Measurements from ENCODE around the gene SERPINE1.
A peak's percentile ranks its signal among the peaks of the same experiment; 100 is the strongest.

SERPINE1 gene

DNA sequence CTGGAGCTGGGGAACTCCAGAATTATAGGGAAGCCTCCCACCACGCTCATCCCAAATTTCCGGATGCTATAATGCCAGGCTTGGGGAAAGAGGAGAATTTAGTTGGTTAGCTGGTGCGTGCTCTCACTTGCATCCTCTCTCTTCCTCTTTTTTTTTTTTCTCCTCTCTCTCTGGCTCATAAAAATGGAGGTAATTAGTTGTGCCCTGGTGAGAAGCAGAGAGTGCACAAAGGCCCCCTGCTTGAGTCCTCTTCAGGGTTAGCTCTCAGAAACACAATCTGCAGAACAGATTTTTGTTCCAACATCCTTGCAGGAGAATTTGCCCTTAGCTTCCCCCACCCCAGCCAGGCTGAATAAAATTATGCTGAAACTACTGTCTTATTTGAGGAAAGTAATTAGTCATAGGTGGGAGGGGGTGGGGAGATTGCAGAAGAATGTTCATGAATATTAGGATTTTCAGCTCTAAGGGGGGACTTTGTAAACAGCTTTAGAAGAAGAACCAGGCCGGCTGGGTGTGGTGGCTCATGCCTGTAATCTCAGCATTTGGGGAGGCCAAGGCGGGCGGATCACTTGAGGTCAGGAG is 7.6 kb downstream of the SERPINE1 start:
- no CpG with 5 or more reads among the region's 6 CpGs for WGBS (ENCODE audit: insufficient coverage, insufficient read length)
- Histone ChIP-seq H3K27ac (ENCODE audit: low read length) (no peak overlapping the region), H3K36me3 (ENCODE audit: control insufficient read depth, insufficient read depth, low read length) (no peaks in the 10 kb centered on the region), H3K9me3 (ENCODE audit: control insufficient read depth, insufficient read depth, low read length) (no peaks in the 10 kb centered on the region), H3K4me1 (ENCODE audit: control insufficient read depth, insufficient read depth, low read length) (peaks cover 1% of the 10 kb centered on the region; the same call in 1 of the 2 replicates), H3K27me3 (ENCODE audit: control insufficient read depth, insufficient read depth, low read length) (no peaks in the 10 kb centered on the region), H3K4me3 (ENCODE audit: low read length) (no peak overlapping the region)
- DNase-seq (ENCODE audit: low read depth, low spot score) = no peak

DNA sequence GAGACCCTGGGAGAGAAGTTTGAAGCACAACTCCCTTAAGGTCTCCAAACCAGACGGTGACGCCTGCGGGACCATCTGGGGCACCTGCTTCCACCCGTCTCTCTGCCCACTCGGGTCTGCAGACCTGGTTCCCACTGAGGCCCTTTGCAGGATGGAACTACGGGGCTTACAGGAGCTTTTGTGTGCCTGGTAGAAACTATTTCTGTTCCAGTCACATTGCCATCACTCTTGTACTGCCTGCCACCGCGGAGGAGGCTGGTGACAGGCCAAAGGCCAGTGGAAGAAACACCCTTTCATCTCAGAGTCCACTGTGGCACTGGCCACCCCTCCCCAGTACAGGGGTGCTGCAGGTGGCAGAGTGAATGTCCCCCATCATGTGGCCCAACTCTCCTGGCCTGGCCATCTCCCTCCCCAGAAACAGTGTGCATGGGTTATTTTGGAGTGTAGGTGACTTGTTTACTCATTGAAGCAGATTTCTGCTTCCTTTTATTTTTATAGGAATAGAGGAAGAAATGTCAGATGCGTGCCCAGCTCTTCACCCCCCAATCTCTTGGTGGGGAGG is 10.8 kb downstream of the SERPINE1 start:
- H3K36me3 ChIP-seq (ENCODE audit: control insufficient read depth, insufficient read depth, low read length) = no peaks in the 10 kb centered on the region
- no CpG with 5 or more reads among the region's 9 CpGs for WGBS (ENCODE audit: insufficient coverage, insufficient read length)
- DNase-seq (ENCODE audit: low read depth, low spot score) = no peak
- H3K4me3 ChIP-seq (ENCODE audit: low read length) = no peak overlapping the region
- H3K27ac ChIP-seq (ENCODE audit: low read length) = no peak overlapping the region
- no peaks in the 10 kb centered on the region for H3K27me3 ChIP-seq (ENCODE audit: control insufficient read depth, insufficient read depth, low read length)
- H3K9me3 ChIP-seq (ENCODE audit: control insufficient read depth, insufficient read depth, low read length) = no peaks in the 10 kb centered on the region
- peaks cover 1% of the 10 kb centered on the region; the same call in 1 of the 2 replicates for H3K4me1 ChIP-seq (ENCODE audit: control insufficient read depth, insufficient read depth, low read length)

DNA sequence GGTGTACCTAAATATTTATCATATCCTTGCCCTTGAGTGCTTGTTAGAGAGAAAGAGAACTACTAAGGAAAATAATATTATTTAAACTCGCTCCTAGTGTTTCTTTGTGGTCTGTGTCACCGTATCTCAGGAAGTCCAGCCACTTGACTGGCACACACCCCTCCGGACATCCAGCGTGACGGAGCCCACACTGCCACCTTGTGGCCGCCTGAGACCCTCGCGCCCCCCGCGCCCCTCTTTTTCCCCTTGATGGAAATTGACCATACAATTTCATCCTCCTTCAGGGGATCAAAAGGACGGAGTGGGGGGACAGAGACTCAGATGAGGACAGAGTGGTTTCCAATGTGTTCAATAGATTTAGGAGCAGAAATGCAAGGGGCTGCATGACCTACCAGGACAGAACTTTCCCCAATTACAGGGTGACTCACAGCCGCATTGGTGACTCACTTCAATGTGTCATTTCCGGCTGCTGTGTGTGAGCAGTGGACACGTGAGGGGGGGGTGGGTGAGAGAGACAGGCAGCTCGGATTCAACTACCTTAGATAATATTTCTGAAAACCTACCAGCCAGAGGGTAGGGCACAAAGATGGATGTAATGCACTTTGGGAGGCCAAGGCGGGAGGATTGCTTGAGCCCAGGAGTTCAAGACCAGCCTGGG is 11.4 kb downstream of the SERPINE1 start:
- no peaks in the 10 kb centered on the region for H3K36me3 ChIP-seq (ENCODE audit: control insufficient read depth, insufficient read depth, low read length)
- no peak overlapping the region for H3K27ac ChIP-seq (ENCODE audit: low read length)
- no CpG with 5 or more reads among the region's 16 CpGs for WGBS (ENCODE audit: insufficient coverage, insufficient read length)
- H3K4me3 ChIP-seq (ENCODE audit: low read length) = no peak overlapping the region
- H3K27me3 ChIP-seq (ENCODE audit: control insufficient read depth, insufficient read depth, low read length) = no peaks in the 10 kb centered on the region
- DNase-seq (ENCODE audit: low read depth, low spot score) = no peak
- H3K9me3 ChIP-seq (ENCODE audit: control insufficient read depth, insufficient read depth, low read length) = no peaks in the 10 kb centered on the region
- H3K4me1 ChIP-seq (ENCODE audit: control insufficient read depth, insufficient read depth, low read length) = peaks cover 1% of the 10 kb centered on the region; the same call in 1 of the 2 replicates

DNA sequence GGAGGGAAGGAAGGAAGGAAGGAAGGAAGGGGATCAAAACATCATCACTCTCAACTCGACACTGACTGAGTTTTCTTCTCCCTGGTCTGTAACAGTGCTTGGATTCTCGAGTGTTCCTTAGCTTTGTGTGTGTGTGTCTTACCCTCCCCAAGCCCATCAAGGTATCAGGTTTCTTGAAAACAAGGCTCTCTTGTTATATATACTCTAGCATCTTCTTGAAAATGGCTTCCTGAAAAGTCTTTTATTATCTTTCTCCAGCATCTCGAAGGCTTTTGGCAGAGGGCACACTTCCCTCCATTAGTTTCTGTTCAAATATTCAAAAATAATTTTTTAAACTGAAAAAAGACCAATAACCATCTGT is 13.4 kb downstream of the SERPINE1 start:
- no CpG with 5 or more reads among the region's 3 CpGs for WGBS (ENCODE audit: insufficient coverage, insufficient read length)
- DNase-seq (ENCODE audit: low read depth, low spot score) = no peak
- H3K27me3 ChIP-seq (ENCODE audit: control insufficient read depth, insufficient read depth, low read length) = no peaks in the 10 kb centered on the region
- H3K4me3 ChIP-seq (ENCODE audit: low read length) = no peak overlapping the region
- no peak overlapping the region for H3K27ac ChIP-seq (ENCODE audit: low read length)
- H3K4me1 ChIP-seq (ENCODE audit: control insufficient read depth, insufficient read depth, low read length) = no peaks in the 10 kb centered on the region
- H3K9me3 ChIP-seq (ENCODE audit: control insufficient read depth, insufficient read depth, low read length) = no peaks in the 10 kb centered on the region
- no peaks in the 10 kb centered on the region for H3K36me3 ChIP-seq (ENCODE audit: control insufficient read depth, insufficient read depth, low read length)

DNA sequence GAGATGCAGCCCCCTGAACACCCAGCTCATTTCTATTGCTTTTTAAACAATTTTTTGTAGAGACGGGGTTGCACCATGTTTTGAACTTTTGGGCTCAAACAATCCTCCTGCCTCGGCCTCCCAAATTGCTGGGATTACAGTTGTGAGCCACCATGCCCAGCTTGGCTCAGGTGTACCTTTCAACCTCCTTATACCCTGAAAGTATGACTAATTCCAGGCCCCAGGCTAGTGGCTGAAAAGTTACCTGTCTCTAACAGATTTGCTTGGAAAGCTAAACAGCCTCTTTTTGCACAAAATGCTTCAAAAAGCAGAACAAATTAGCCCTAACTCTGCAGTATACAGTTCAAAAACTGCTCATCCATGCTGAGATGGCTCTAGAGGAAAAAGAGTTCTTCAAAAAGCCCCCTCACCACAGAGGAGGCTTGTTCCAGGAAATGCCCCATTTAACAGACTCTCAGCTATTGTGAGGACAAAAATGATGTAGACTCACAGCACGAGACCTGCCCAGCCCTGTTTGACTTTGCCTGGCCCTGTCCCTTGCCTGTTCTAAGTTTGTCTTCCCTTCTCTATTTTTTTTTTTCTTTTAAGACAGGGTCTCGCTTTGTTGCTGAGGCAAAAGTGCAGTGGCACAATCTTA is 14.0 kb downstream of the SERPINE1 start:
- DNase-seq (ENCODE audit: low read depth, low spot score) = no peak
- H3K27me3 ChIP-seq (ENCODE audit: control insufficient read depth, insufficient read depth, low read length) = no peaks in the 10 kb centered on the region
- no peak overlapping the region for H3K4me3 ChIP-seq (ENCODE audit: low read length)
- H3K36me3 ChIP-seq (ENCODE audit: control insufficient read depth, insufficient read depth, low read length) = no peaks in the 10 kb centered on the region
- H3K4me1 ChIP-seq (ENCODE audit: control insufficient read depth, insufficient read depth, low read length) = no peaks in the 10 kb centered on the region
- no CpG with 5 or more reads among the region's 4 CpGs for WGBS (ENCODE audit: insufficient coverage, insufficient read length)
- H3K27ac ChIP-seq (ENCODE audit: low read length) = no peak overlapping the region
- no peaks in the 10 kb centered on the region for H3K9me3 ChIP-seq (ENCODE audit: control insufficient read depth, insufficient read depth, low read length)

DNA sequence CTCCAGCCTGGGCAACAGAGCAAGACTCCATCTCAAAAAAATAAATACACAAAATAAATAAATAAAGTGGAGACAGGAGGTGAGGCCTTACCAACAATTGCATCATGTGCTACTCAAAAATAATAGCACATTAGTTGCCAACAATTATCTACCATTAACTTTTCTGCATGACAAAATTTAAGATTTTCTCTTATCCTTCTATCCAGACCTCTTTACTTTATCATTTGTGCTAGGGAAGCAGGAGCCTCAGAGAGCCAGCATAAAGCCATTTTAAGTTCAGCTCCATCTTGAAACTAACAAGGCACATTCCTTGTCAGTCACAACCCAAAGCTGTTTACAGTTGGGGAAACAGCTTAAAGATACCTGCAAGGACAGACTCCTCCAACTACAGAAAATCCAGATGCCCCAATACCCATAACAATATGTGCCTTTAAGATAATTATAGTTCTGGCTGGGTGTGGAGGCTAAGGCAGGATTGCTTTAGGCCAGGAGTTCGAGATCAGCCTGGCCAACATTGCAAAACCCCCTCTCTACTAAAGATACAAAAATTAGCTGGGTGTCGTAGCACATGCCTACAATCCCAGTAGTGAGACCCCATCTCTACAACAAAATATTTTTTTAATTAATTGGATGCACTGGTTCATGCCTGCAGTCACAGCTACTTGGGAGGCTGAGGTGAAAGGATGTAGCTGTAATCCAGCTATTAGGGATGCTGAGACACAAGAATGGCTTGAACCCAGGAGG is 25.2 kb downstream of the SERPINE1 start:
- no peak overlapping the region for H3K27ac ChIP-seq (ENCODE audit: low read length)
- no CpG with 5 or more reads among the region's 2 CpGs for WGBS (ENCODE audit: insufficient coverage, insufficient read length)
- H3K9me3 ChIP-seq (ENCODE audit: control insufficient read depth, insufficient read depth, low read length) = no peaks in the 10 kb centered on the region
- no peak for DNase-seq (ENCODE audit: low read depth, low spot score)
- no peak overlapping the region for H3K4me3 ChIP-seq (ENCODE audit: low read length)
- no peaks in the 10 kb centered on the region for H3K36me3 ChIP-seq (ENCODE audit: control insufficient read depth, insufficient read depth, low read length)
- H3K27me3 ChIP-seq (ENCODE audit: control insufficient read depth, insufficient read depth, low read length) = no peaks in the 10 kb centered on the region
- peaks cover 6% of the 10 kb centered on the region for H3K4me1 ChIP-seq (ENCODE audit: control insufficient read depth, insufficient read depth, low read length)

DNA sequence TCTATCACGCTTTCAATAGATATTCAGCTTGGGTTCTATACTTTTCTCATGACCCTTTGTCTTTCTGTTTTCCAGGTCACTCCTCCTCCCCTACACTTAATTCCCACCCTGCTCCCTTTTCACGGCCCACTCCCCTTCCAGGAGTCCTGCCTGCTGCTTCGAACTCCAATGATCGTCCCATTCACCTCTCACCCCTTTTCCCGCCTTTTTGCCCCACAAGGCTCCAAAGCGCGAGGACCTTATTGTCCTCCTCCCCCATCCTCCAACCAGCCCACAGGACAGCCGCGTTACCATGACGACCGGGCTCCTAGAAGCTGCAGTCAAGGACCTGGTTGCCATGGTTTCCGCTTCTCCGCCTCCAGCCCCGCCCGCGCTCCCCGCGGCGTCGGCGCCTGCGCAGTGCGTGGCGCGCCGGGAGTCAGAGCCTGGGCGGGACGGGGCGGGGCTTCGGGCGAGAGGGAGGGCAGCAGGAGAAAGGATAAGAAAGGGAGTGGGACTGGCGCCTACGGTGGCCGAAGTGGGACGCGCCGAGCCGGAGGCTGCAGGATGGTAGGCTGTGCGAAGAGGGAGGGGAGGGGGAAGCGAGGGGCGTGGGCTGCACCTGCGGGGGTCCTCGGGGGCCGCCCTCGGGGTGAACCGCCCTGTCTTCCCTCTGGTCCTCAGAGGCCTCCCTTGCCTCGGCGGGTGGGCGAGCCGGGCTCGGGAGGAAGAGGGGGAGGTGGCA is 27.2 kb downstream of the SERPINE1 start, which contains the start of gene AP1S1:
AP1S1 (plus strand) TSS at position 508 of the 724 bp plus-strand sequence; CDS start at position 547, 39 bp downstream.
- Histone ChIP-seq H3K9me3 (ENCODE audit: control insufficient read depth, insufficient read depth, low read length) (no peaks in the 10 kb centered on the region), H3K27ac (ENCODE audit: low read length) (no peak within 1 kb of the TSS), H3K4me3 (ENCODE audit: low read length) (peak within 1 kb of the TSS; percentile 74), H3K36me3 (ENCODE audit: control insufficient read depth, insufficient read depth, low read length) (0 out of 2 replicates have a peak, but pooled peaks cover 3% of the 10 kb centered on the region), H3K4me1 (ENCODE audit: control insufficient read depth, insufficient read depth, low read length) (peaks cover 6% of the 10 kb centered on the region), H3K27me3 (ENCODE audit: control insufficient read depth, insufficient read depth, low read length) (no peaks in the 10 kb centered on the region)
- no CpG with 5 or more reads among the region's 51 CpGs for WGBS (ENCODE audit: insufficient coverage, insufficient read length)
- peak; percentile 99 for DNase-seq (ENCODE audit: low read depth, low spot score)

DNA sequence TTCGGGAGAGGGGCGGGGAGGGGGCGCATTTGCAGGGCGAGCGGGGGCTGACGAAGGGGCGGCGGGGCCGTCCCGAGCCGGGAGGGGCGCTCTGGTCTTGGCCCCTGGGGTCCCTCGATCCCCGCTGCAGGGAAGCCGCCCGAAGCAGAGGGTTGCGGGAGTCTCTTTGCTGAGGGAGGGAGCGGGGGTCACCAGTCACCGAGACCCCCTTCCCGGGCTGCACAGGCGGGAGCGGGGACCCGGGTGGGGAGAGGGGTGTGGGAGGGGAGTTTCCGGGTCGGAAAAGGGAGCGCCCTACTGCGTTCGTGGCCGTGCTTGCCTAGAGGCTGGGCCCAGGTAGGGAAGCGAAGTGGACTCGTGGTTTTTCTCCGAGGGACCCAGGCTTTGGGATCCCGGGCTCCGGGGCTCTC is 27.8 kb downstream of the SERPINE1 start:
- DNase-seq (ENCODE audit: low read depth, low spot score) = no peak
- no peaks in the 10 kb centered on the region for H3K9me3 ChIP-seq (ENCODE audit: control insufficient read depth, insufficient read depth, low read length)
- H3K36me3 ChIP-seq (ENCODE audit: control insufficient read depth, insufficient read depth, low read length) = 0 out of 2 replicates have a peak, but pooled peaks cover 4% of the 10 kb centered on the region
- peaks cover 7% of the 10 kb centered on the region for H3K4me1 ChIP-seq (ENCODE audit: control insufficient read depth, insufficient read depth, low read length)
- H3K27ac ChIP-seq (ENCODE audit: low read length) = no peak overlapping the region
- no CpG with 5 or more reads among the region's 34 CpGs for WGBS (ENCODE audit: insufficient coverage, insufficient read length)
- H3K4me3 ChIP-seq (ENCODE audit: low read length) = peak overlapping the region; percentile 74
- H3K27me3 ChIP-seq (ENCODE audit: control insufficient read depth, insufficient read depth, low read length) = no peaks in the 10 kb centered on the region

DNA sequence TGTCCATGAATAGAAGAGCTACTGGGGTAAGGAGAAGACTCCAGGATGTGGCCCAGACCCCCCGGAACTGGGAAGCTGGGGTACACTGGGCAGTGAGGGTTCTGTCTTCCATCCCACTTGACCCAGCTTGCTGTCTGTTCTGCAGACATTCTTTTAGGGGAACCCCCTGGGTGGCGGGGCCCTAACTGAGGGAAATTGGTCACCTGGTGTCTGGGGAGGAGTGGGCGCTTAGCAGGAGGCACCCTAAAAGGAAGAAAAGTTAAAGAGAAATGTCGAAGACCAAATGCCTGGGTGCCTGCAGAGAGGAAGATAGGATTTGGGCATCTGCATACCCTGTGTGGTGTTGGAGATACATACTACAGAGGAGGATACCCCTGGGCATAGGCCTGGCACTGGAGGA is 28.4 kb downstream of the SERPINE1 start:
- no peaks in the 10 kb centered on the region for H3K9me3 ChIP-seq (ENCODE audit: control insufficient read depth, insufficient read depth, low read length)
- WGBS (ENCODE audit: insufficient coverage, insufficient read length) = no CpG with 5 or more reads among the region's 4 CpGs
- DNase-seq (ENCODE audit: low read depth, low spot score) = no peak
- H3K27ac ChIP-seq (ENCODE audit: low read length) = no peak overlapping the region
- H3K36me3 ChIP-seq (ENCODE audit: control insufficient read depth, insufficient read depth, low read length) = 0 out of 2 replicates have a peak, but pooled peaks cover 7% of the 10 kb centered on the region
- H3K4me1 ChIP-seq (ENCODE audit: control insufficient read depth, insufficient read depth, low read length) = peaks cover 11% of the 10 kb centered on the region
- no peaks in the 10 kb centered on the region for H3K27me3 ChIP-seq (ENCODE audit: control insufficient read depth, insufficient read depth, low read length)
- peak overlapping the region; percentile 74; the same call in 1 of the 2 replicates for H3K4me3 ChIP-seq (ENCODE audit: low read length)
